NCI-H460 (cell line): ENCODE measurements around the gene PARVA. TPM values are rescaled to one million over a fixed set of nuclear protein-coding genes. Genes with fewer than 3 reads are reported as not detected.

Experiments
- DNase-seq: peaks from one replicate; pipeline ENCODE4 v3.0.0-alpha.2; 2016; ENCODE audit warnings: low read depth; ENCODE audit errors: extremely low read depth
- total RNA-seq: library from RNA; depleted of rRNA; stranded (reverse); fragments of >200 nt; shearing (Covaris generic); gene quantifications from 2 replicates; pipeline ENCODE4 v1.2.3, GENCODE V29; 2014

Gene PARVA
- total RNA-seq, 1 experiment from 2014 or later: 9.7 TPM

GRCh38 chr11:12543596-12544415 is 166.4 kb downstream of the PARVA start:
- DNase-seq: no peak

GRCh38 chr11:12544986-12545775 is 167.8 kb downstream of the PARVA start:
- no peak for DNase-seq

- DNase-seq: no peak
Observed at GRCh38 chr11:12546122-12546521, 168.8 kb downstream of the PARVA start.

GRCh38 chr11:12546660-12547059 is 169.3 kb downstream of the PARVA start:
- DNase-seq: no peak

- no peak for DNase-seq
Observed at GRCh38 chr11:12547953-12548650, 170.7 kb downstream of the PARVA start.

GRCh38 chr11:12552692-12553091 is 175.3 kb downstream of the PARVA start:
- DNase-seq: no peak

- no peak for DNase-seq
Observed at GRCh38 chr11:12554122-12554521, 176.8 kb downstream of the PARVA start.

- no peak for DNase-seq
Observed at GRCh38 chr11:12556155-12556554, 178.8 kb downstream of the PARVA start.

GRCh38 chr11:12556788-12557384 is 179.5 kb downstream of the PARVA start:
- peak; percentile 2 for DNase-seq

GRCh38 chr11:12559011-12559410 is 181.6 kb downstream of the PARVA start:
- DNase-seq: no peak

GRCh38 chr11:12560362-12560761 is 183.0 kb downstream of the PARVA start:
- DNase-seq: no peak

- no peak for DNase-seq
Observed at GRCh38 chr11:12560861-12561260, 183.5 kb downstream of the PARVA start.

GRCh38 chr11:12564012-12564411 is 186.6 kb downstream of the PARVA start:
- DNase-seq: no peak

GRCh38 chr11:12565406-12565805 is 188.0 kb downstream of the PARVA start:
- no peak for DNase-seq

- DNase-seq: no peak
Observed at GRCh38 chr11:12567746-12568460, 190.5 kb downstream of the PARVA start.

- no peak for DNase-seq
Observed at GRCh38 chr11:12569499-12570425, 192.4 kb downstream of the PARVA start.

- DNase-seq: no peak
Observed at GRCh38 chr11:12573707-12574485, 196.5 kb downstream of the PARVA start.
